Panc1 (cell line): ENCODE results near the gene NAGK. TPM values are rescaled to one million over a fixed set of nuclear protein-coding genes. Genes with fewer than 3 reads are reported as not detected.
"Not testable (repeated sequence)": the region's sequence is repeated elsewhere in the genome, so short reads cannot be mapped to it uniquely, and the experiment has no call there.

Experiments
- ATAC-seq: fragments of 200-7000 bp; cut with Tn5 transposase; 2 replicates; pipeline ENCODE4 v1.9.1; 2020; ENCODE audit warnings: mild to moderate bottlenecking, moderate library complexity
- BruUV-seq: library from RNA; stranded (reverse); fragments of 400-500 nt; replicated peaks from 2 replicates; lab custom pipeline; 2021; lab: Mats Ljungman, UMichigan
- CTCF ChIA-PET: fragments of 300-600 bp; sonication (Branson Sonifier 250); formaldehyde crosslinking; loops from one replicate; lab custom pipeline; 2022; ENCODE audit warnings: antibody characterized with exemption; lab: Charles Lee
- POLR2A ChIA-PET: fragments of 300-600 bp; sonication (Branson Sonifier 250); formaldehyde crosslinking; loops from one replicate; lab custom pipeline; 2022; ENCODE audit warnings: antibody characterized with exemption; lab: Charles Lee
- DNase-seq: peaks from one replicate; pipeline ENCODE4 v3.0.0-alpha.2; 2010; ENCODE audit warnings: low read depth, low spot score
- H3K27ac ChIP-seq: 2 replicates; pipeline ENCODE4 v1.5.1; 2011; ENCODE audit warnings: mild to moderate bottlenecking, low read length, inconsistent platforms
- H3K27me3 ChIP-seq: fragments of 200-500 bp; sonication (Bioruptor generic); 2 replicates; pipeline ENCODE4 v1.6.0; 2014; ENCODE audit warnings: low read length, inconsistent platforms; ENCODE audit not compliant: control insufficient read depth, insufficient read depth
- H3K36me3 ChIP-seq: fragments of 200-500 bp; sonication (Bioruptor generic); 2 replicates; pipeline ENCODE4 v1.5.1; 2014; ENCODE audit warnings: inconsistent platforms, mild to moderate bottlenecking, low read length, moderate library complexity; ENCODE audit not compliant: control insufficient read depth, insufficient read depth
- H3K4me1 ChIP-seq: 2 replicates; pipeline ENCODE4 v1.5.1; 2011; ENCODE audit warnings: inconsistent platforms, mild to moderate bottlenecking, low read length, moderate library complexity; ENCODE audit not compliant: control insufficient read depth, insufficient read depth
- H3K4me3 ChIP-seq, 2 experiments: 2 replicates each; pipeline ENCODE4 v1.5.1; 2011 to 2012; ENCODE audit warnings: low read depth in 2 of 2, low read length in 2 of 2, mild to moderate bottlenecking in 2 of 2, inconsistent platforms in 1 of 2, moderate library complexity in 1 of 2
- H3K9me3 ChIP-seq: fragments of 200-500 bp; sonication (Bioruptor generic); 2 replicates; pipeline ENCODE4 v1.5.1; 2014; ENCODE audit warnings: low read depth, mild to moderate bottlenecking, inconsistent platforms, low read length, moderate library complexity; ENCODE audit not compliant: control insufficient read depth, insufficient read depth
- CTCF ChIP-seq: fragments of 450-650 bp; IDR thresholded peaks from 2 replicates; pipeline ENCODE4 v1.5.1; 2017; ENCODE audit warnings: mild to moderate bottlenecking
- POLR2AphosphoS5 ChIP-seq: IDR thresholded peaks from 2 replicates; pipeline ENCODE4 v1.6.1; 2012; ENCODE audit warnings: mild to moderate bottlenecking, low read depth, low read length, moderate library complexity
- SIN3A ChIP-seq: IDR thresholded peaks from 2 replicates; pipeline ENCODE4 v1.6.1; 2012; ENCODE audit warnings: low read depth, mild to moderate bottlenecking, low read length, moderate library complexity, borderline replicate concordance; ENCODE audit not compliant: insufficient read depth
- TCF7L2 ChIP-seq: IDR thresholded peaks from 2 replicates; pipeline ENCODE4 v1.6.1; 2011; ENCODE audit warnings: mild to moderate bottlenecking, low read depth, low read length, inconsistent platforms
- in situ Hi-C: cut with HindIII; loops from 2 replicates; pipeline ENCODE4 v1.10.0; 2016; ENCODE audit warnings: low sequenced_read_pairs, low pct_unique_long_range_greater_than_20kb
- intact Hi-C: fragments of 100-400 bp; cut with micrococcal nuclease; formaldehyde crosslinking; loops from one replicate; pipeline ENCODE4 v1.10.0; 2022; ENCODE audit not compliant: unreplicated experiment
- total RNA-seq: library from RNA; stranded (reverse); gene quantifications from one replicate; pipeline ENCODE4 v1.2.1, GENCODE V29; 2021; ENCODE audit not compliant: unreplicated experiment

Gene NAGK
- total RNA-seq, 1 experiment from 2014 or later, result 80.2 TPM

GRCh38 chr2:71091808-71092207 lies 23.4 kb downstream of the NAGK start:
- H3K27ac ChIP-seq, DNase-seq, ATAC-seq, POLR2A ChIA-PET, H3K4me1 ChIP-seq, BruUV-seq, in situ Hi-C loops, H3K4me3 ChIP-seq, intact Hi-C loops, H3K36me3 ChIP-seq, H3K9me3 ChIP-seq, H3K27me3 ChIP-seq: not testable (repeated sequence)
- CTCF ChIA-PET, result interaction anchor here (0.6 to 0.9 kb wide), 2 partner anchors 208 to 790 kb away, joined by 3 to 4 read pairs; no protein-coding TSS in a partner anchor

DNA sequence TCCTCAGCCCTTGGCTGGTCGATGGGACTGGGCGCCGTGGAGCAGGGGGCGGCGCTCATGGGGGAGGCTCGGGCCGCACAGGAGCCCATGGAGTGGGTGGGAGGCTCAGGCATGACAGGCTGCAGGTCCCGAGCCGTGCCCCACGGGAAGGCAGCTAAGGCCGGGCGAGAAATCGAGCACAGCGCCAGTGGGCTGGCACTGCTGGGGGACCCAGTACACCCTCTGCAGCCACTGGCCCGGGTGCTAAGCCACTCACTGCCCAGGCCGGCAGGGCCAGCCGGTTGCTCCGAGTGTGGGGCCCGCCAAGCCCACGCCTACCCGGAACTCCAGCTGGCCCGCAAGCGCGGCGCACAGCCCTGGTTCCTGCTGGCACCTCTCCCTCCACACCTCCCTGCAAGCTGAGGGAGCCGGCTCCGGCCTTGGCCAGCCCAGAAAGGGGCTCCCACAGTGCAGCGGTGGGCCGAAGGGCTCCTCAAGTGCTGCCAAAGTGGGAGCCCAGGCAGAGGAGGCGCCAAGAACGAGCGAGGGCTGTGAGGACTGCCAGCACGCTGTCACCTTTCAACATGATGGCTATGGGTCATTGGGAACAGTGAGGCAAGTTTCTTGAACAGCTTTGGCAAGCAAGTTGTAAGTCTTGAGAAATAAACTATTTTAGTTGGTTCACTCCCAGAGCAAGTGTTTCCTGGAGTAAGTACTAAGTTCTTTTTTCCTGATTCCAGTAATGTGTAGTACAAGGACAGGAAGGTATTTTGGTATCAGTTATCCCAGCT lies 24.2 kb downstream of the NAGK start:
- H3K9me3 ChIP-seq, H3K27me3 ChIP-seq, CTCF ChIA-PET, in situ Hi-C loops, intact Hi-C loops, BruUV-seq, H3K27ac ChIP-seq, POLR2A ChIA-PET, DNase-seq, ATAC-seq, H3K36me3 ChIP-seq, H3K4me1 ChIP-seq, H3K4me3 ChIP-seq: not testable (repeated sequence)

DNA sequence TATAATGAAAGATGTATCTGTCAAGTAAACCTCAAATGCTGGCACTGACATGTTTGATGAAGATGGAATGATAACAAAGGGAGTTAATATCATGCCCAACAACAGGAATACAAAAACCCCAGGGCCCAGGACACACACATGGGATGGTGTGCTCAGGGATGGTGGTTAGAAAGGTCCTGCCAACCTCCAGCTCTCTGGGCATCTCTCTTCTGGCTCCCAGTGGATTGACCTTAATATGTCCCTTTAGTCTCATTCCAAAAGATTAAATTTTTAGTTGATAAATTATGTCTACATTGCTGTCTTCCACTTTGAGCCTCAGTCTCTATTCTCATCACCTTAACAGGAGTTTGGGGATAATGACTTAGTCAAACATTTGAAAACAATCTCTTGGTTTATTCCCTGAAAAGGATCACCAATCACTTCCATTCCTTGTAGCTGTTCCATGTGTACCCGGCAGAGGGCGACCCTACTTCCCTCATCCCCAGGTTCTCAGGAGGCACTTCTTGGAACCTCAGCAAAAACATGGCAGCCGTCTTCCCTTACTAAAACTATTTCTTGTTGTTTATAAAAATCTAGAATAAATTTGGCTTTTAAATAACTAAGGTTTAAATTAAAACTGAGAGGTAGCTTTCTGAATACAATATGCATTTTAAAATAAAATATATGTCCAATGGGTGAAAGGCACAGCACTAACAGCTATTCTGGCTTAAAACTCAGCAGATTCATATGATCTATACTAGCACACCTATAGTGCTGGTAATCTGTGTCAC lies 31.9 kb downstream of the NAGK start:
- intact Hi-C loops, result no loop called here
- in situ Hi-C loops, result no loop called here
- peak; percentile 43 for DNase-seq

More for the DNA sequence above, 31.9 kb downstream of the NAGK start:
- H3K9me3 ChIP-seq, result no peaks in the 10 kb centered on the region
- H3K27me3 ChIP-seq, result no peaks in the 10 kb centered on the region; the same call in 1 of the 2 replicates
- CTCF ChIA-PET, result interaction anchor here (0.8 to 1.0 kb wide), 3 partner anchors 56 to 231 kb away, joined by 3 to 15 read pairs (median 5); partner anchors contain the start of gene ZNF638
- no TSS peak for BruUV-seq
- H3K4me1 ChIP-seq, result no peaks in the 10 kb centered on the region
- peak; percentile 92 for ATAC-seq
- TF ChIP-seq TCF7L2, result no peak
- TF ChIP-seq CTCF, result peak; percentile 91
- no peak for TF ChIP-seq SIN3A
- TF ChIP-seq POLR2AphosphoS5, result no peak
- POLR2A ChIA-PET, result no interaction called here
- H3K4me3 ChIP-seq, result no peak overlapping the region
- H3K27ac ChIP-seq, result no peak overlapping the region
- H3K36me3 ChIP-seq, result no peaks in the 10 kb centered on the region
